HG03354 (cell line): ENCODE results near the gene VAV2.

Source experiments
- ATAC-seq: cut with Tn5 transposase; IDR thresholded peaks from one replicate; pipeline ENCODE4 v1.9.1; 2021; ENCODE audit warnings: mild to moderate bottlenecking; ENCODE audit not compliant: unreplicated experiment, poor library complexity, severe bottlenecking

Gene VAV2, protein sequence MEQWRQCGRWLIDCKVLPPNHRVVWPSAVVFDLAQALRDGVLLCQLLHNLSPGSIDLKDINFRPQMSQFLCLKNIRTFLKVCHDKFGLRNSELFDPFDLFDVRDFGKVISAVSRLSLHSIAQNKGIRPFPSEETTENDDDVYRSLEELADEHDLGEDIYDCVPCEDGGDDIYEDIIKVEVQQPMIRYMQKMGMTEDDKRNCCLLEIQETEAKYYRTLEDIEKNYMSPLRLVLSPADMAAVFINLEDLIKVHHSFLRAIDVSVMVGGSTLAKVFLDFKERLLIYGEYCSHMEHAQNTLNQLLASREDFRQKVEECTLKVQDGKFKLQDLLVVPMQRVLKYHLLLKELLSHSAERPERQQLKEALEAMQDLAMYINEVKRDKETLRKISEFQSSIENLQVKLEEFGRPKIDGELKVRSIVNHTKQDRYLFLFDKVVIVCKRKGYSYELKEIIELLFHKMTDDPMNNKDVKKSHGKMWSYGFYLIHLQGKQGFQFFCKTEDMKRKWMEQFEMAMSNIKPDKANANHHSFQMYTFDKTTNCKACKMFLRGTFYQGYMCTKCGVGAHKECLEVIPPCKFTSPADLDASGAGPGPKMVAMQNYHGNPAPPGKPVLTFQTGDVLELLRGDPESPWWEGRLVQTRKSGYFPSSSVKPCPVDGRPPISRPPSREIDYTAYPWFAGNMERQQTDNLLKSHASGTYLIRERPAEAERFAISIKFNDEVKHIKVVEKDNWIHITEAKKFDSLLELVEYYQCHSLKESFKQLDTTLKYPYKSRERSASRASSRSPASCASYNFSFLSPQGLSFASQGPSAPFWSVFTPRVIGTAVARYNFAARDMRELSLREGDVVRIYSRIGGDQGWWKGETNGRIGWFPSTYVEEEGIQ

GRCh38 chr9:133991964-133992779 lies at the start of gene VAV2:
Gene VAV2, minus strand, starts transcription at chr9:133992324. Its CDS starts 46 bp downstream, at chr9:133992278.
- ATAC-seq = peak; percentile 50

DNA sequence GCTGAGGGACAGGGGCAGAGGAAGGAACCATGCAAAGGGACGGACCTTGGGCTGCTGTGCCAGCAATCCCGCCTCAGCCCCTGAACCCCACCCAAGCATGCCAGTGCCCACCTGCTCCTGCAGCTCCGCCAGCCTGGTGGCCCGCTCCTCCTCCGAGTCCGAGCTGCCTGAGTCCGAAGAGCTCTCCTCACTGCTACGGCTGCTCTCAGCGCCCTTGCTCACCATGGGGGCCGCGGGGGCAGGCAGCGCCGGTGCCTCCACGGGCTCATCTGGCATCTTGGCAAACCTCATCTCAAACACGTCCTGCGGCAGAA lies 49.5 kb upstream of the VAV2 start:
- no peak for ATAC-seq

DNA sequence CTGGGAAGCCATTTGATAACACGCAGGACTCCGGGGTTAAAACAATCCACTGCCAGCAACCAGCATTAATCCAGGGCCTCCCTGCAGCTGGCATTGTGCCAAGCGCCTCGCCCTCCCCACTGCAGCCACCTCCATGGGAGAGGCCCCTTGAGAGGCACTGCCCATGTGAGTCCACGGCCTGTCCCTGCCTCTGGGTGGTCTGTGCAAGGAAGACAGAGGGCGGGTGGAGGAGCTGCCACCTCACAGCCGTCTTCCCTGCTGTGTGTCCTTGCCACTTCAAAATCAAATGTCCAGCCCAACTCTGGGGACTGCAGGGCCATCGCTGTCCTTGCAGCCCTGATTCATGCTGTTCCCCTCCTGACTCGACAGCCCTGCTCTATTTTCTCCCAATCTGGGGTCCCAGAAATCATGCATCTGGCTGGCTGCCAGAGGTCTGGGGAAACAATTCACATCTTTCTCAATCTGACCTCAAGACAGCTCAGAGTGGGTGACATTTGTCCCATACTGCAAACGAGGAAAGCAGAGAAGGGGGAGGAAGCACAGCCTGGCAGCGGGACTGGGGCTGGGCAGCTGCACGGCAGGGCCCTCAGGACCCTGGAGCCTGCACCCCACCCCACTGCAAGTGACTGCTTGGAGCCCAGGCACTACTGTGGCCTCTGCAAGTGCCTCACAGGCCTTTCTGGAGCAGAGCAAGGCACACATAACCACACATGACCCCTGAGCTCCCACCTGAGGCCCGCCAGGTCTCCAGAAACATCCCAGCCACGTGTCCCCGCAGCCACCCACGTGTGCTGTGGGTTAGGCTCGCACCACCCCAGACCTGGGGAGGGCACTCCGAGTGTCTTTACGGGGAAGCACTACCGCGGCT lies 48.9 kb upstream of the VAV2 start:
- no peak for ATAC-seq

DNA sequence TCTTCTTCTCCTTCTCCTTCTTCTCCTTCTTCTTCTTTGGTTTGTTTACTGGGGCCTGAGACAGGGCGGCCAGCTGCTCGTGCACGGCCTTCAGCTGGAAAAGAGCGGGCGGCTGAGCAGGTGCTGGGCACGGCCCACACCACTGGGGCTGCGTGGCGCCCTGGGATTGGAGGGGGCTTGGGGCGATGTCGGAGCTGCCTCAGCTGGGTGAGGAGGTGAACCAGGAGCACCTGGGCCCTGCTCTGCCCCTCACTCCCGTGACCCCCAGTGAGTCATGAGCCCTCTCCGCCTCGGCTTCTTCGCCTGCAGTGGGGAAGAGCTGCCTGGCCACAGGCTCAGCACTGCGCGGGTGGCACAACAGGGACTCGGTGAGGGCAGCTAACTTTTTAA lies 48.0 kb upstream of the VAV2 start:
- no peak for ATAC-seq

DNA sequence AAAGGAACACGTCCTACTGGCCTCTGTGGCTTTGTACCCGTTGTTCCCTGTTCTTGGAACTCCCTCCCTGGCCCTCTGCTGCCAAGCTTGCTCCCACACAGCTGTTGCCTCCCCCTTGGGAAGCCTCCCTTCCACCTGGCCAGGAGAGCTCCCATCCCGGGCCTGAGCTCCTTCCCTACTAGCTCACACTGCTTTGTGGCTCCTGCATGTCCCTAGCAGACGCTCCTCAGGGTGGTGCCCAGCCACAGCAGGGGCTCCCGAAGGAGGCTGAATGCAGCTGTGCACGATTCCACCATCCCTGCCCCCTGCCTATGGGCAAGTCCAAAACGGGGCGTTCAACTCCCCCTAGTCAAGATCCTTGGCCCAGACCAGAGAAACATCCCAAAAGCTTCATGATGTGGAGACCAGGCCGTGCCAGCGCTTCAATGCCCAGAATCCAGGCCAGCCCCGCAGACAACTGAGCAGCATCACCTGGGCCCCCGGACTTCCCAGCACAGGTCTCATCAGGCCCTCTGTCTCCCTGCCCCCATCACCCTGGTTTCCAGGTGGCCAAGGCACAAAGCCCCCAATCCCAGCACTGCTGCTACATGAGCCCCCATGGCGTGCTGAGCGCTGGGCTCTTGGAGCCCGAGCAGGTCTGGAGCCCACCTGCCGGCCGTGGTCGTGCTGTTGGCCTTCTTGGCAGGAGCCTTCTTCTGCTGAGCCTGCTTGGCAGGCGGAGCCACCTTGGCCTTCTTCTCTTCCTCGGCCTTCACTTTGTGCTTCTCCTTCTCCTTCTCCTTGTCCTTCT lies 47.5 kb upstream of the VAV2 start:
- no peak for ATAC-seq

- ATAC-seq = no peak
Observed at GRCh38 chr9:134037641-134038040, 45.5 kb upstream of the VAV2 start.

GRCh38 chr9:134036130-134036529 lies 44.0 kb upstream of the VAV2 start:
- no peak for ATAC-seq

- ATAC-seq = no peak
Observed at GRCh38 chr9:134035041-134036039, 43.2 kb upstream of the VAV2 start.

GRCh38 chr9:134034215-134035040 lies 42.3 kb upstream of the VAV2 start:
- ATAC-seq = no peak

DNA sequence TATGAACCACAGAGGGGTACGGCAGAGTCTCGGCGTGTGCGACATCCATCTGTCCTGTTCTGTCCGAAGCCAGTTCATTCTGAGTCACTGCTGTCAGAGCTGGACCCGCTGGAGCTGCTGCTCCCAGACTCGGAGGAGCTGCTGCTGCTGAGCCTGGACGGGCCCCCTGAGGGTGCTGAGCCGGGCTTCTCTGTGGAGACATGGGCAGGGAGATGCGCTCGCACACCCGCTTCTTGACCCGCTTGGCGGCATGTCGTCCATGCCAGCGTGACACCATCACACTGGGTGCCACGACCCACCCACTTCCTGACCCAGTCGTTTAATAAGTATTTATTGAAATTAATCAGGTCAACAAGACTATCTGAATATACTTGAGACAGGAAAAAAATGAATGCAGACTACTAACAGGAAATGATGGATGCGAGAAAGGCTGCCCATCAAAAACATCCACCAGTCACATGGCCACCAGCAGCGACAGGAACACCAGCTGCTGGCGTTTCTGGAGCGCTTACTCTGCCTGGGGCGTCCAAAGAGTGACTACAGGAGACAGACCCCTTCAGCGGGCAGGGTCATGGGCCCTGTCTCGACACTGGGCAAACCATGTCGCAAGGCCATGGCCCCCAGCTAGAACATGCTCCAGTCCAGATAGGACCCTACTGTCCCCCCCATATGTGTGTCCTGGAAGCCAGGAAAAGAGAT lies 41.5 kb upstream of the VAV2 start:
- ATAC-seq = no peak

DNA sequence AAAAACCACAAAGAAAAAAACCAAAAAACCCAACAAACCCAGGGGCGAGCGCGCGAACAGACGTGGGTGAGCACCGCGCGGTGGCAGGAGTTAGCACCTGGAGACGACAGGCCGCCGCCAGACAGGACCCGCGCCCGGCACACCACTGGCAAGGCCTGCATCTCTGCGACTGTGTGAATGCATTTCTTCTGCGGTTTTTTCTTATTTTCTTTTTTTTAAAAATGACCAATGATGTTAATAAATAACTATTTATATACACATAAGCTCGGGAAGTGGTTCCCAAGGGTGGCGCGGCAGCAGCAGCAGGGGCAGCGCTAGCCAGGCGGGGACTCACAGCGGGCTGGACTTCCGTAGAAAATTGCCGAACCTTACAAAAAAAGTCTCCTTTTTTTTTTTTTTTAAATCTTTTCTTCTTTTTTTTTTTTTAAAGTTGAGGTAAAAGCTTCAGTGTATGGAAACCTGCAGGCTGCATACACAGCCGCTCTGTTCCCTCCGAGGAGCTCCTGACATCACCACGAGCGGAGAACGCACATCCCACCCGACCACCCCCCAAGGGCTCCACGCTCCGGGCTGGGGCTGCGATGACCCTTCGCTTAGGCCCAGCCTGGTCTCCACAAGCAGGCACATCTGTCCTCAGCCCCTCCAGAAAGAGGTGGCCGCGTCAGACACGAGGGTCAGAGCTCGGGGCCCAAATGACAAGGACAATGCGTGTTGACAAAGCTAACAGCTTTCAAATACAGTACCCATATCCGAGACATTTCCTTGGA lies 40.5 kb upstream of the VAV2 start:
- no peak for ATAC-seq

- ATAC-seq = no peak
Observed at GRCh38 chr9:134031783-134032182, 39.7 kb upstream of the VAV2 start.

DNA sequence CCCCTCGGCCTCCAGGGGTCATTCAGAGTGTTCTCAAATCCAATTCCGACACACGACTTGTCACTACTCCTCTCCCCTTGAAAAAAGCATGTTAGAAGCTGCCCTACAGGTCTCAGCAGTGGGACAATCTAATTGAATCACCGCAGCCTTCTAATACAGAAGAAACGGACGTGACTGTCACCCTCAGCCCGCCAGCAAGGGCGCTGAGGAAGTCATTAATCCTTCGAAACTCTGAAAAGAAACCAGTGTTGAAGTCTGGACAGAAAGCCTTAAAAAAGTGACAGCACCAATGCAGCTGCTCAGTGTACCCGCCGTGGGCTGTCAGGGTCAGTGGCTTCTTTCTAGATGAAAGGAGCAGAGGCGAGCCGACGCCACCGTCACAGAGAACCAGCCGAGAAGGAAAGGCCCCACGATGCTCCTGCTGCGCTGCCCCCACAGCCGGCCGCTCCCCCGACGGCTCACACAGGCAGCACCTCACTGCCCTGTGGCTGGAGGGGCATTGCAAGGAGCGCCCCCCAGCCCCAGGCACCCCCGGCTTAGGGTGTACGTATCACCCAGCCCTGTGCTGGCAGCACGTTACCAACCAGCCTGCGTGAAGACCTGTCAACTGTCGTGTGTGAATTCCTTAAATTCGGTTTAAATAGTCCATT lies 38.8 kb upstream of the VAV2 start:
- no peak for ATAC-seq

- ATAC-seq = no peak
Observed at GRCh38 chr9:134029248-134030226, 37.4 kb upstream of the VAV2 start.
